Loucy (cell line): ENCODE data around the gene SYCP2L.

Experiments used
- H2AFZ ChIP-seq: fragments of 200-600 bp; sonication (generic); 2 replicates; pipeline ENCODE4 v1.6.0; 2016; ENCODE audit warnings: antibody characterized with exemption, mild to moderate bottlenecking, low read length, moderate library complexity
- H3F3A ChIP-seq: fragments of 200-600 bp; 2 replicates; pipeline ENCODE4 v1.6.0; 2016; ENCODE audit warnings: antibody characterized with exemption, low read depth, mild to moderate bottlenecking
- H3K27me3 ChIP-seq: fragments of 200-600 bp; sonication (generic); 2 replicates; pipeline ENCODE4 v1.6.1; 2014; ENCODE audit warnings: low read length, mild to moderate bottlenecking; ENCODE audit not compliant: insufficient read depth, poor library complexity, severe bottlenecking
- H3K36me3 ChIP-seq: fragments of 200-600 bp; sonication (generic); 2 replicates; pipeline ENCODE4 v1.6.1; 2016; ENCODE audit warnings: low read length; ENCODE audit not compliant: insufficient read depth
- H3K4me1 ChIP-seq: fragments of 200-600 bp; sonication (generic); 2 replicates; pipeline ENCODE4 v1.5.1; 2014; ENCODE audit warnings: low read length, mild to moderate bottlenecking; ENCODE audit not compliant: insufficient read depth, poor library complexity, severe bottlenecking
- H3K4me2 ChIP-seq: fragments of 200-600 bp; sonication (generic); 2 replicates; pipeline ENCODE4 v1.6.0; 2014; ENCODE audit warnings: antibody characterized with exemption, low read length, low read depth, mild to moderate bottlenecking; ENCODE audit not compliant: poor library complexity, severe bottlenecking
- H3K4me3 ChIP-seq: fragments of 200-600 bp; sonication (generic); 2 replicates; pipeline ENCODE4 v1.5.1; 2014; ENCODE audit warnings: low read length, mild to moderate bottlenecking, mixed read lengths; ENCODE audit not compliant: poor library complexity, severe bottlenecking
- H3K79me2 ChIP-seq: fragments of 200-600 bp; sonication (generic); 2 replicates; pipeline ENCODE4 v1.6.1; 2014; ENCODE audit warnings: low read length; ENCODE audit not compliant: insufficient read depth
- H3K9ac ChIP-seq: fragments of 200-600 bp; sonication (generic); 2 replicates; pipeline ENCODE4 v1.6.0; 2014; ENCODE audit warnings: mild to moderate bottlenecking, low read depth, low read length, moderate library complexity; ENCODE audit not compliant: poor library complexity, severe bottlenecking
- H3K9me2 ChIP-seq: fragments of 200-600 bp; sonication (generic); replicated peaks from 2 replicates; pipeline ENCODE4 v1.6.1; 2016; ENCODE audit warnings: low read depth, low read length, mixed read lengths
- H3K9me3 ChIP-seq: fragments of 200-600 bp; sonication (generic); 2 replicates; pipeline ENCODE4 v1.6.1; 2014; ENCODE audit warnings: mild to moderate bottlenecking, antibody characterized with exemption, low read length, low read depth; ENCODE audit not compliant: insufficient read depth
- H4K20me1 ChIP-seq: fragments of 200-600 bp; sonication (generic); 2 replicates; pipeline ENCODE4 v1.6.0; 2014; ENCODE audit warnings: antibody characterized with exemption, low read length, mild to moderate bottlenecking; ENCODE audit not compliant: insufficient read depth, poor library complexity, severe bottlenecking
- CTCF ChIP-seq: fragments of 200-600 bp; sonication (generic); conservative IDR thresholded peaks from 2 replicates; pipeline ENCODE4 v1.5.1; 2014; ENCODE audit warnings: mild to moderate bottlenecking, antibody characterized with exemption, low read length
- EZH2phosphoT487 ChIP-seq: fragments of 200-600 bp; IDR thresholded peaks from 2 replicates; pipeline ENCODE4 v1.6.1; 2018; ENCODE audit warnings: antibody characterized with exemption, mild to moderate bottlenecking, moderate library complexity, borderline replicate concordance

SYCP2L gene

GRCh38 chr6:11018225-11018624 lies 131.4 kb downstream of the SYCP2L start:
- Histone ChIP-seq H3K27me3 (no peaks in the 10 kb centered on the region), H3K79me2 (no peaks in the 10 kb centered on the region), H3K9me3 (no peaks in the 10 kb centered on the region), H3K4me2 (no peak overlapping the region), H2AFZ (no peak overlapping the region), H4K20me1 (no peaks in the 10 kb centered on the region), H3K4me1 (no peaks in the 10 kb centered on the region), H3K36me3 (no peaks in the 10 kb centered on the region), H3K9ac (no peak overlapping the region), H3K9me2 (no peaks in the 10 kb centered on the region), H3F3A (no peaks in the 10 kb centered on the region), H3K4me3 (no peak overlapping the region)
- TF ChIP-seq CTCF (no peak), EZH2phosphoT487 (no peak)

- H4K20me1 ChIP-seq: no peaks in the 10 kb centered on the region
- H3K9ac ChIP-seq: no peak overlapping the region
- H3K4me2 ChIP-seq: no peak overlapping the region
- no peaks in the 10 kb centered on the region for H3K4me1 ChIP-seq
- no peaks in the 10 kb centered on the region for H3K9me2 ChIP-seq
- H3K9me3 ChIP-seq: no peaks in the 10 kb centered on the region
- TF ChIP-seq CTCF (no peak), EZH2phosphoT487 (no peak)
- H3K79me2 ChIP-seq: no peaks in the 10 kb centered on the region
- no peaks in the 10 kb centered on the region for H3F3A ChIP-seq
- H3K36me3 ChIP-seq: no peaks in the 10 kb centered on the region
- H2AFZ ChIP-seq: no peak overlapping the region
- H3K4me3 ChIP-seq: no peak overlapping the region
- no peaks in the 10 kb centered on the region for H3K27me3 ChIP-seq
Measured at GRCh38 chr6:11021003-11021402, 134.2 kb downstream of the SYCP2L start.

GRCh38 chr6:11021714-11022113 lies 134.9 kb downstream of the SYCP2L start:
- no peak overlapping the region for H3K4me2 ChIP-seq
- no peaks in the 10 kb centered on the region for H3F3A ChIP-seq
- H2AFZ ChIP-seq: no peak overlapping the region
- TF ChIP-seq CTCF: no peak
- no peak for TF ChIP-seq EZH2phosphoT487
- no peaks in the 10 kb centered on the region for H4K20me1 ChIP-seq
- H3K9ac ChIP-seq: no peak overlapping the region
- H3K36me3 ChIP-seq: no peaks in the 10 kb centered on the region
- H3K27me3 ChIP-seq: no peaks in the 10 kb centered on the region
- H3K9me3 ChIP-seq: no peaks in the 10 kb centered on the region
- H3K4me3 ChIP-seq: no peak overlapping the region
- no peaks in the 10 kb centered on the region for H3K9me2 ChIP-seq
- H3K79me2 ChIP-seq: no peaks in the 10 kb centered on the region
- no peaks in the 10 kb centered on the region for H3K4me1 ChIP-seq
